ENCODE data around the gene KDM1B.

DNA sequence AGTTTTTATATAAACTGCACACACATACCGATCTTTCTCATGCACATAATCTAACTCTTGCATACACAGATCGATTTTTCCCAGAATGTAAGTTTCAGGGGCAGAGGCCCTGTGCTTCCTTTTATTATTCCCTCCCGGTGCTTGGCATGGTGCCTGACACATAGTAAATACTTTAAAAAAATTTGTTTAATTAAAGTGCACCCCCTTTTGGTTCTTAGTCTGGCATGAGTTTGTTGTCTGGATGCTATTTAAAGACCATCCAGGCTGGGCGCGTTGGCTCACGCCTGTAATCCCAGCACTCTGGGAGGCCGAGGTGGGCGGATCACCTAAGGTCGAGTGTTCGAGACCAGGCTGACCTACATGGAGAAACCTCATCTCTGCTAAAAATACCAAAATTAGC lies 114.5 kb downstream of the KDM1B start:
- TF ChIP-seq CTCF (IDR thresholded peaks at IDR 0.05; ENCODE audit: low read length) (no peak), EZH2 (optimal IDR thresholded peaks at IDR 0.05; ENCODE audit: low read depth, low read length) (no peak), EZH2phosphoT487 (IDR thresholded peaks at IDR 0.05; ENCODE audit: low read length) (no peak)
